ENCODE measurements around the gene CHST7. TPM values are rescaled to one million over a fixed set of nuclear protein-coding genes. Genes with fewer than 3 reads are reported as not detected.

Gene CHST7, protein sequence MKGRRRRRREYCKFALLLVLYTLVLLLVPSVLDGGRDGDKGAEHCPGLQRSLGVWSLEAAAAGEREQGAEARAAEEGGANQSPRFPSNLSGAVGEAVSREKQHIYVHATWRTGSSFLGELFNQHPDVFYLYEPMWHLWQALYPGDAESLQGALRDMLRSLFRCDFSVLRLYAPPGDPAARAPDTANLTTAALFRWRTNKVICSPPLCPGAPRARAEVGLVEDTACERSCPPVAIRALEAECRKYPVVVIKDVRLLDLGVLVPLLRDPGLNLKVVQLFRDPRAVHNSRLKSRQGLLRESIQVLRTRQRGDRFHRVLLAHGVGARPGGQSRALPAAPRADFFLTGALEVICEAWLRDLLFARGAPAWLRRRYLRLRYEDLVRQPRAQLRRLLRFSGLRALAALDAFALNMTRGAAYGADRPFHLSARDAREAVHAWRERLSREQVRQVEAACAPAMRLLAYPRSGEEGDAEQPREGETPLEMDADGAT
- total RNA-seq (2016; rRNA removed; fragmentation: Illumina TruSeq; extraction: Trizol) = 2.6 and 5.2 TPM in 2 replicates
- total RNA-seq (2016; cell fraction: cytosol; rRNA removed; fragmentation: Illumina TruSeq; extraction: Trizol; ENCODE audit: low read depth) = 1.1 and 1.3 TPM in 2 replicates
- 2.8 and 5.0 TPM in 2 replicates for total RNA-seq (2016; cell fraction: insoluble cytoplasmic fraction; rRNA removed; fragmentation: Illumina TruSeq; extraction: Trizol)
- 1.9 and 2.2 TPM in 2 replicates for total RNA-seq (2016; cell fraction: membrane; rRNA removed; fragmentation: Illumina TruSeq; extraction: Trizol)
- 3.6 and 5.2 TPM in 2 replicates for total RNA-seq (2016; cell fraction: nucleus; rRNA removed; fragmentation: Illumina TruSeq; extraction: Trizol)
- polyA plus RNA-seq (2011; rRNA removed) = 2.4 and 2.8 TPM in 2 replicates
- 3.3 and 4.2 TPM in 2 replicates for polyA plus RNA-seq (2011; cell fraction: cytosol; rRNA removed)
- 2.5 and 3.6 TPM in 2 replicates for polyA plus RNA-seq (2011; cell fraction: nucleus; rRNA removed)
- 2.3 and 2.6 TPM in 2 replicates for polyA plus RNA-seq (2012)
- 0.46 and 0.62 TPM in 2 replicates for polyA plus RNA-seq (2016; cell fraction: cytosol; fragmentation: Illumina TruSeq; extraction: Trizol; ENCODE audit: low read depth)
- polyA plus RNA-seq (2016; cell fraction: insoluble cytoplasmic fraction; fragmentation: Illumina TruSeq; extraction: Trizol; ENCODE audit: low read depth) = 1.7 and 2.0 TPM in 2 replicates
- polyA plus RNA-seq (2016; cell fraction: membrane; fragmentation: Illumina TruSeq; extraction: Trizol; ENCODE audit: low read depth) = 0.87 and 0.94 TPM in 2 replicates
- 3.1 and 3.3 TPM in 2 replicates for polyA plus RNA-seq (2016; cell fraction: nucleus; fragmentation: Illumina TruSeq; extraction: Trizol; ENCODE audit: insufficient read depth, low read depth)
- polyA minus RNA-seq (2011; rRNA and poly(A)+ RNA removed; ENCODE audit: low replicate concordance) = 0.07 and 5.7 TPM in 2 replicates
- 2.6 and 4.3 TPM in 2 replicates for polyA minus RNA-seq (2011; cell fraction: cytosol; rRNA and poly(A)+ RNA removed)
- polyA minus RNA-seq (2011; cell fraction: nucleus; rRNA and poly(A)+ RNA removed) = 3.5 and 4.4 TPM in 2 replicates
- Bru-seq, nascent RNA = percentile 60 among the genes with signal in this experiment
- BruChase-seq, experiment 1, labeled RNA remaining after a 6-hour chase = percentile 55 among the genes with signal in this experiment
- BruChase-seq, experiment 2, labeled RNA remaining after a 2-hour chase = percentile 57 among the genes with signal in this experiment
- long read RNA-seq, experiment 1, transcript CHST7-201 (2 exons, 2,289 nt) = major isoform, 11 of 11 reads
- long read RNA-seq, experiment 1, partial matches to known transcripts = 0 of 11 reads
- long read RNA-seq, experiment 1, other reads (novel, unspliced or antisense) = 0 of 11 reads
- long read RNA-seq, experiment 2, transcript CHST7-201 (2 exons, 2,289 nt) = major isoform, 21 of 24 reads
- long read RNA-seq, experiment 2, partial matches to known transcripts = 1 of 24 reads
- long read RNA-seq, experiment 2, other reads (novel, unspliced or antisense) = 2 of 24 reads

DNA sequence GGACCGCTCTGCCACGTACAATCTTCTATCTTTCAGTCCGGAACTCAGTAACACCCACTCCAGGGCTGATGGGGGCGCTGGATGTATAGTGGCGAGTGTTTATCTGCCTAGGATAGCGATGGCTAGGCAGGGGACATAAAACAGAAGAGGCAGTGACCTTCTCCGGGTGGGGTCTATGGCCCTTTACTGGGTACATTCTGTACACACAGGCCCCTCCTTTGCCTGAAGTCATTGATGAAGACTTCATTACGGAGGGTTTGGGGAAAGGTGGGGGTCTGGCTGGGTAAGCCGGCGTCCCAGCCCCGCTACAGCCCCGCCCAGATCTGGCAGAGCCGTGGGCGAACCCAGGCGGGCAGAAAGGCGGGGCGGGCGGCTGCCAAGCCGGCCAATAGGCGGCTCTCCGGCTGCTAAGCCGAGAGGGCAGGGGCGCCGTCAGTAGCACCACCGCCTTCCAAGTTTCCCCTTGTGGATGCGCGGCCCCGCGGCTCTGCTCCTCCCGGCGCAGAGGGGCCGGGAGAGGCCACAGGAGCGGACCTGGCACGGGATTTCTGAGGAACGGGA, at the start of gene CHST7:
Gene CHST7 (plus strand): TSS at position 435 of the 561 bp plus-strand sequence. CDS start 167 bp downstream, outside the sequence.
- Histone ChIP-seq H3K36me3 (replicated peaks in 1 of 2; ENCODE audit: control insufficient read depth in 1 of 2, insufficient read depth in 2 of 2, low read length in 2 of 2) (no peaks in the 10 kb centered on the region; a peak in 1 of 5 replicates), H3K27me3 (ENCODE audit: control insufficient read depth in 1 of 2, insufficient read depth in 2 of 2, low read length in 2 of 2) (no peaks in the 10 kb centered on the region), H3K27ac (ENCODE audit: extremely low read length, insufficient read depth, low read length) (peak within 1 kb of the TSS; percentile 71), H3K9ac (ENCODE audit: insufficient read depth, low read depth, low read length) (peak within 1 kb of the TSS; percentile 62), H3K9me3 (ENCODE audit: low read length) (no peaks in the 10 kb centered on the region), H3K79me2 (ENCODE audit: insufficient read depth, low read length) (peaks cover 14% of the 10 kb centered on the region), H3K4me1 (ENCODE audit: insufficient read depth, low read length) (peaks cover 42% of the 10 kb centered on the region), H3K4me2 (ENCODE audit: low read depth, low read length) (peak within 1 kb of the TSS; percentile 82), H3K4me3 (replicated peaks in 1 of 3; ENCODE audit: insufficient read depth in 1 of 3, low read depth in 2 of 3, low read length in 3 of 3) (peak within 1 kb of the TSS; percentile 63 to 80 (median 74); a peak in 5 of 6 replicates), H2AFZ (ENCODE audit: low read length) (peak within 1 kb of the TSS; percentile 83), H4K20me1 (ENCODE audit: insufficient read depth, low read length) (no peaks in the 10 kb centered on the region)
- peak; percentile 88 for ATAC-seq
- CTCF ChIA-PET (ENCODE audit: low intra/inter-chr PET ratio, low total read pairs) = interaction anchor here (0.9 kb wide), 1 partner anchor 112 kb away, joined by 3 read pairs; no protein-coding TSS in a partner anchor
- intact Hi-C loops (cut with micrococcal nuclease; ENCODE audit: unreplicated experiment) = loop anchor here (5.0 kb wide), 1 partner anchor 69 kb away; no protein-coding TSS in a partner anchor
- POLR2A ChIA-PET = no interaction called here
- FAIRE-seq = no peak
- in situ Hi-C loops (cut with HindIII; ENCODE audit: extremely low pct_ligation_motif_present, low pct_unique_long_range_greater_than_20kb) = no loop called here
- no TSS peak for BruUV-seq (replicated peaks)
- 0% methylated on average over 3 of the region's 35 CpGs for WGBS (ENCODE audit: low lambda C conversion rate)
- DNase-seq (ENCODE audit: low spot score) = peak; percentile 54
- TF ChIP-seq TCF7L2 (IDR thresholded peaks at IDR 0.05; ENCODE audit: low read depth, low read length) (no peak), ZNF331 (CRISPR knock-in tag; IDR thresholded peaks at IDR 0.05) (no peak), TAF1 (CRISPR knock-in tag; IDR thresholded peaks at IDR 0.05) (no peak; the same call in 1 of the 2 replicates), PBX3 (CRISPR knock-in tag; IDR thresholded peaks at IDR 0.05; ENCODE audit: borderline replicate concordance) (no peak), ZNF569 (CRISPR knock-in tag; IDR thresholded peaks at IDR 0.05; ENCODE audit: borderline replicate concordance) (no peak), PHF5A (CRISPR knock-in tag; IDR thresholded peaks at IDR 0.05; ENCODE audit: low read depth, unreplicated experiment) (no peak), KAT8 (CRISPR knock-in tag; IDR thresholded peaks at IDR 0.05) (peak; percentile 14; the same call in 1 of the 2 replicates), ZBTB8A (CRISPR knock-in tag; IDR thresholded peaks at IDR 0.05; ENCODE audit: borderline replicate concordance, low read depth) (no peak), KDM2A (CRISPR knock-in tag; IDR thresholded peaks at IDR 0.05; ENCODE audit: borderline replicate concordance, low read depth) (peak; percentile 41; the same call in 1 of the 2 replicates), KLF16 (CRISPR knock-in tag; IDR thresholded peaks at IDR 0.05) (0 out of 4 replicates have a peak, but pooled peaks of 1 of the 2 experiments have one; percentile 1), ZNF205 (CRISPR knock-in tag; IDR thresholded peaks at IDR 0.05) (0 out of 2 replicates have a peak, but pooled peaks have one; percentile 24)
- TF ChIP-seq, protein P1, sequence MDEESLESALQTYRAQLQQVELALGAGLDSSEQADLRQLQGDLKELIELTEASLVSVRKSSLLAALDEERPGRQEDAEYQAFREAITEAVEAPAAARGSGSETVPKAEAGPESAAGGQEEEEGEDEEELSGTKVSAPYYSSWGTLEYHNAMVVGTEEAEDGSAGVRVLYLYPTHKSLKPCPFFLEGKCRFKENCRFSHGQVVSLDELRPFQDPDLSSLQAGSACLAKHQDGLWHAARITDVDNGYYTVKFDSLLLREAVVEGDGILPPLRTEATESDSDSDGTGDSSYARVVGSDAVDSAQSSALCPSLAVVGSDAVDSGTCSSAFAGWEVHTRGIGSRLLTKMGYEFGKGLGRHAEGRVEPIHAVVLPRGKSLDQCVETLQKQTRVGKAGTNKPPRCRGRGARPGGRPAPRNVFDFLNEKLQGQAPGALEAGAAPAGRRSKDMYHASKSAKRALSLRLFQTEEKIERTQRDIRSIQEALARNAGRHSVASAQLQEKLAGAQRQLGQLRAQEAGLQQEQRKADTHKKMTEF (CRISPR knock-in tag; IDR thresholded peaks at IDR 0.05) = 0 out of 2 replicates have a peak, but pooled peaks have one; percentile 11
- TF ChIP-seq, protein P2, sequence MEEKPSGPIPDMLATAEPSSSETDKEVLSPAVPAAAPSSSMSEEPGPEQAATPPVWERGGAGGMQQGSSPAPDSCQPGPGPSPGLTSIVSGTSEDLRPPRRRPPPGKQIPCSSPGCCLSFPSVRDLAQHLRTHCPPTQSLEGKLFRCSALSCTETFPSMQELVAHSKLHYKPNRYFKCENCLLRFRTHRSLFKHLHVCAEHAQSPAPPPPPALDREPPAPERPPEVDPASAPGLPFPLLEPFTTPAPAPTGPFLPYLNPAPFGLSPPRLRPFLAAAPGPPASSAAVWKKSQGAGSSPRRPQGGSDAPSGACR (CRISPR knock-in tag; IDR thresholded peaks at IDR 0.05) = 0 out of 2 replicates have a peak, but pooled peaks have one; percentile 18

Measured in HepG2 (cell line).